Measurements from ENCODE around the gene PCDH9.

The PCDH9 gene

DNA sequence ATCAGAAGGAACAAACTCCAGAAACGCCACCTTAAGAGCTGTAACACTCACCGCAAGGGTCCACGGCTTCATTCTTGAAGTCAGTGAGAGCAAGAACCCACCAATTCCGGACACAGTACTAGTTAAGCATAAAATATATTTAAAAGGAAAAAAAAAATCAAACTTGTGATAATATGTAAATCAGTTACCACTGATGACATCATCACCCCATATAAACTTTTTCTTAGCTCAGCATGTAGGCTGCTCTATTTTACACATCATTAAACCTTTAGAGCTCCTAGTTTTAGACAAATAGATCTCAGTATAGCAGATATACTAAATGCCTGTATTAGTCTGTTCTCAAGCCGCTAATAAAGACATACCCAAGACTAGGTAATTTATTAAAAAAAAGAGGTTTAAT is 668.1 kb downstream of the PCDH9 start:
- DNase-seq = no peak

DNA sequence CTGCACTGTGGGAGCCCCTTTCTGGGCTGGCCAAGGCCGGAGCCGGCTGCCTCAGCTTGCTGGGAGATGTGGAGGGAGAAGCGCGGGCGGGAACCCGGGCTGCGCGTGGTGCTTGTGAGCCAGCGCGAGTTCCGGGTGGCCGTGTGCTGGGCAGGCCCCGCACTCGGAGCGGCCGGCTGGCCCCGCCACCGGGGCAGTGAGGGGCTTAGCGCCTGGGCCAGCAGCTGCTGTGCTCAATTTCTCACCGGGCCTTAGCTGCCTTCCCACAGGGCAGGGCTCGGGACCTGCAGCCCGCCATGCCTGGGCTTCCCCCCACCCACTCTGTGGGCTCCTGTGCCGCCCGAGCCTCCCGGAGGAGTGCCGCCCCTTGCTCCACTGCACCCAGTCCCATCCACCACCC is 669.1 kb downstream of the PCDH9 start:
- no peak for DNase-seq

DNA sequence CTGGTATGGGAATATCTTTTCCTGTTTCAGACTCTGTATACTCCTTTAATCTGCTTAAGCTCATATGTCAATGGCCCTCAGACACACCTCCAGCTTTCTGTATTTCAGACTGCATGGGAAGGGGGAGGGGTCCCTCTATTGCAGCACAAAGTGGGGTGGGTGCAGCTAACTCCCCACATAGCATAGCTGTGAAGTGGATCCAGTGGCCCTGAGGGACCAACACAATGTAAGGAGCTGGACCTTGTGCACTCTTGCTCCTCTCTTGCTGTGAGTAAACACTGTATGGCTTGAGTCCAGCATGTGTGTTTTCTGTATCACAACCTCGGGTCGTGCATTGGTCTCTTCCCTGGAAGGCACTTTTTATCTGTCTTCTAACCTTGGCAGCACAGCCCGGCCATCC is 669.9 kb downstream of the PCDH9 start:
- no peak for DNase-seq

DNA sequence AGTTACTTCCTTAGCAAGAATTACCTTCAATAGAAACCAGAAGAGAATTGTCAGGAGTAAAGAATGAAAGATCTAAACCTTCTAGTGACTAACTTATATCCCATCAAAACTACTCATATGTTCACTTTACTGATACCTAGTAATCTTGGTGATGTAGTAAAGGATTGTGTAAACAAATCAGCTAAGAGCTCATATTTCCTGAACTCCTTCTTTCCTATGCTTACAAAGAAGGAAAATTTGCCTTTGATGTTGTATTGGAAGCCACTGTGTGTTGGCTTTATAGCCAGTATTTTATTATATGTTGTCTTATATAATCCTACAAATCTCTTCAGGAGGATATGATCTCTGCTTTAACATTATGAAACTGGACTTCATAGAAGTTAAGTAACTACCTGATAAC is 671.0 kb downstream of the PCDH9 start:
- no peak for DNase-seq

DNA sequence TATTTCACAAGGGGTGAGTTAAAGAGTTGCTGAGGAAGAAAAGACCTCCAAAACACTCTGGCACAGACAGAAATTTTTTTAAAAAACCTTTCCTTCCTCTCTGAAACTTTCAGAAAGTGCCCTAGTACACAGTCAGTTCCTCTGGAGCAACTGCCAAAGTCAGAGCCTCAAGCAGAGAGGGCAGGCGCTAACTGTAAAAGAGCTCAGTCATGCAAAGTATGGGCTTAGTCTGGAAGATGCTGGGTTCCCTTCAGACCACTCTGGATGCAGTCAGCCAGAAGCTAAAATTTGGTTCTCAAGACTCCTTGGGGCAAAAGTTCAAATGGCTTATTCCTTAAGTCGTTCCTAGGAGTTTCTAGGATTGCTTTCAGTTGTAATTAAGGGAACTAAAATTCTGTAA is 671.6 kb downstream of the PCDH9 start:
- DNase-seq = peak; percentile 23 to 56 (median 34)

DNA sequence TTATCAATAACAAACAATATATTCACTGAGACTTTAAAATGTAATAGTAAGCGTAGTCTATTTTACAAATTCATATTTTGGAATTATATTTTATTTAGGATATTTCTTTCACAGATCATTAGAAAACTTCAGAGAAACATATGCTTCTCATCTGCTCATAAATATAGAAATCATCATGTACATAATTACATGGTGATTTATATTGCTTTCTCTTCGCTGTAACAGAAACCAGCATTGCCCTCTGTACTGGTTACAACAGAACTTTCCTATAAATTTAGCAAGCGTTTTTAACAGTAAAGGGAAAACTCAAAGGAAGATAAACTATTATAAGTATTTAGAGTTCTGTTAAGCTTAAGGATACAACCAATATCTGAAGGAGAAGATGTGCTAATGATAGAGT is 672.8 kb downstream of the PCDH9 start:
- no peak for DNase-seq

DNA sequence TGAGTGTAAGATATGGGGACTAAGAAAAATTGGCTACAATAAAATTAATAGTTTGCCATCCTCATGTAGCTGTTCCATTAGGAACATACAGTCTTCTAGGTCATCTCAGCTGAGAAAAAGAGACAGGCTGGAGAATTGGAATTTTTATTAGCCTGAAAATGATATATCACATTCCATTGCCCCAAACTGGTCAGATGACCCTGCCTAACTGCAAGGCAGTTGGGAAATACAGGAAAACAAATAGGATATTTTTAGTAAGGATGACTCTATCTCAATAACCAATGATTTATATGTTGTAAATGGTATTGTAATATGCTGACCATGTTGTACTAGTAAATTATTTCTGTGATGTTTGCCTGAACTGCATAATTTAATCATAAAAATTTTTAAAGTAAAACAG is 673.8 kb downstream of the PCDH9 start:
- peak in 1 of 4 experiments; percentile 2 for DNase-seq

DNA sequence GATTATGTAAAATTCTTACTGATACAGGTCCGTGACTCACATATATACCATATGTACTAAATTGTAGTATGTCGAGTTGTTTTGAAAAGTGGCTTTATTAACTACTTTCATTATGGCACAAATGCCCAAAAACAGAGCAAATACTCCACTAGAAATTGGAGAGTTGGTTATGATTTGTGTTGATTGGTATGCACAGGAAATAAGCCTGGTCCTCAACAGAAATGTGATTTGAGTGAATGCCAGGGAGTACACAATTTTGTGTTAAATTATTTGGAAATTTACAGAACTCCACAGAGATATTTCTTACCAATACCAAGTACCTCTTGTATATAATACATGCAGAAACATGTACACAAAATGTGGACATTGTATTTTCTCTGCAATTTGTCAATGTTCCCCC is 676.7 kb downstream of the PCDH9 start:
- DNase-seq = no peak

DNA sequence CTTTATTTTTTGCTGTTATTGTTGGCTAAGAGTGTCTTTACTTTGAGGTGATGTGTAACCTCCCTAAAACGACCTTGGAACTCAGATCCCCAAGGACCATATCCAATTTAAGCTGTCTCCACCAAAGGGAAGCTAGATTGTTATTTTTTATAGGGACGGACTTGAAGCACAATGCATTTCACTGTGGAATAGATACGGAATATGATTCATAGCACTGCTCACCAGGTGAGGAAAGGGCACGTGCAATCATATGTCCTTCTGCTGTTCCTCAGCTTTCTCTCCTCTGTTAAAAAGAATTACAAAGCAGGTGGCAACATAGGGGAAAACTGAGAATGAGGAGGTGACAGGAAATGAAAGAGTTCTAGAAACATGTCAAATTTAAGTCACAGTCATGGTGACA is 679.0 kb downstream of the PCDH9 start:
- DNase-seq = no peak

DNA sequence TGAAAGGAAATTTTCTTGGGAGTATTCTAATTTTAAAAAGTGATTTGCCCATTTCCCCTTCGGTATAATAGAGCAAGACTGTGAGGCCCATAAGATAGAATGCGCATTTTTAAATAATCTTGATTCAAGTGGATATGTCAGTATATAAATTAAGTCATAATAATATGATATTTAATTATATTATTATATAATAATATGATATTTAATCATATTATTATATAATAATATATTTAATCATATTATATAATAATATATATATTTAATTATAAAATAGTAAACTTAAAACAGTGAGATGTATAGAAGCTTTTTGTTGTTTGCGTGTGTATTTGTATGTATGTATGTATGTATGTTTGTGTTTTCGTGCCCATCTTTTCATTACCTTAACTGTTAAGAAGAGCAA is 682.5 kb downstream of the PCDH9 start:
- DNase-seq = no peak

DNA sequence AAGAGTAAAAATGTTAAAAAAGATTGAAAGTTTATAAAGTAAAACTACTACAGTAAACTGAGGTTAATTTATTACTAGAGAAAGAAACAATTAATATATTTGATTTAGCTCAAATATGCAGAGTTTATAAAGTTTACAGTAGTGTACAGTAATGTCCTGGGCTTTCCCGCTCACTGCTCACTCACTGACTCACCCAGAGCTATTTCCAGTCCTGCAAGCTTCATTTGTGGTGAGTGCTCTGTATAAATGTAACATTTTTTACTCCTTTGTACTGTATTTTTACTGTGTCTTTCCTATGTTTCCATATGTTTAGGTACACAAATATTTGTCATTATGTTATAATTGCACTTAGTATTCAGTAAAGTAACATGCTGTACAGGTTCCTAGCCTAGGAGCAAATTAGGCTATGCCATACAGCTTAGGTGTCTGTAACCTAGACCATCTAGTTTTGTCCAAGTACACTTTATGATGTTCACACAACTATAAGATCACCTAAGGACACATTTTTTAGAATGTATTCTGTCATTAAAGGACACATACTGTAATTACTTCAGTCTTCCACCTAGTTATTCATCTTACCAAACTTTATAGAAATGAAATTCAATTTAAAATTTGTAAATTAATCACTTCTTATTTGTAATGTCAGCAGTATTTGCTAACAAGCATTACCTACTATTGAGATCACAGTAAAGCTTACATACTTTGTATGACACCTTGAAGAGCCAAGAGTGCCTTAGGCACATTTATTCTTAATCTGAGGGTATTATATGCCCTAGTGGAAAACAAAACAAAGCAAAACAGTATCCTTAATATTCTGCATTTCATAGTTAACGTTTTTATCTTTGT is 683.4 kb downstream of the PCDH9 start:
- no peak for DNase-seq

DNA sequence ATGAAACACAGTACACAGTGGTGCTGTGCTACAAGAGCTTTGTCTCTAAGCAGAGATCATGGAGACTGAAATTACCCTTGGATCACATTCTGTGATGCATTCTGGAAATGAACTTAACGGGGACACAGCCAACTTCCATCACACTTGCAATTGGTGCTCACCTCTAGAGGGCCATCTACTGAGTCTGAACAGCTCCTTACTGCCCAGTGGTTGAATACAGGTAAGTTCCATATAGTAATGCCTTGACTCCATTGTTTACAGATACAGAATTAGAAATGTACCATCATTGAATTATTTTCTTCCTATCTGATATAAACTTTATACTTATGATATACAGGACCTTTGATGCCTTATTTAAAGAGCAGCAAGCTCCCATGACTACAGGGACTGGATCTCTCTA is 686.4 kb downstream of the PCDH9 start:
- DNase-seq = no peak

DNA sequence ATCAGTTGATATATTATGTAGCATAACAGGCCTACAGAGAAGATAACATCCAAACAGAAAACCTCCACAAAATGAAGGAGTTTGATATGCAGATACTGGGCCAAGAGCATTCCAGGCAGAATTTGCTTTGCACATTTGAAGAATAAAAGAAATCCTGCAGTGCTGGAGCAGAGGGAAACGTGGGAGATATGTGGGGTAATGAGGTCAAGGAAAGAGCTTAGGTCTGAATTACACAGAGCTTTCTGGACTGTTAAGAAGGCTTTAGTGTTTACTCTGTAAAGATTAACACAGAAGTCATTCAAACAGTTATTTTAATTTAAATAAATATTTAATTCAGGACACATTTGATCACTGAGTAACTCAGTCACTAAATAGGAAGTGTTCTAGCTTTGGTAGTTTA is 692.7 kb downstream of the PCDH9 start:
- no peak for DNase-seq

DNA sequence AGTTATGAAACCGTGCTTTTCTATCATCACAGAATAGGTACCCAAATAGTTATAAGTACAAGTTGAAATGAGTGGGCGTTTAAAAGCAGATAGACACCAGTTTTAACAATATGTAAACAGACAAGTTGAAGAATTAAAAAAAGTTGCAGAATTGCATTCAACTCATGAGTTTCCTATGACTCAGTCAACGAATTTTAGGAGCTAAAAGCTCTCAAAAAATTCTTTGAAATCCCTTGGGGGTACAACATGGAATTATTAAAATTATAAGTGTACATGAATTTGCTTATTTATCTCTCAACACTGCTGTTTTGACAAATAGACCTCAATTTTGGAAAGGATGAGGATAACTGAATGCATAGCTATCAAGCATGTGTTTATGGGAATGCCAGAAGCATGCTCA is 693.4 kb downstream of the PCDH9 start:
- DNase-seq = no peak

DNA sequence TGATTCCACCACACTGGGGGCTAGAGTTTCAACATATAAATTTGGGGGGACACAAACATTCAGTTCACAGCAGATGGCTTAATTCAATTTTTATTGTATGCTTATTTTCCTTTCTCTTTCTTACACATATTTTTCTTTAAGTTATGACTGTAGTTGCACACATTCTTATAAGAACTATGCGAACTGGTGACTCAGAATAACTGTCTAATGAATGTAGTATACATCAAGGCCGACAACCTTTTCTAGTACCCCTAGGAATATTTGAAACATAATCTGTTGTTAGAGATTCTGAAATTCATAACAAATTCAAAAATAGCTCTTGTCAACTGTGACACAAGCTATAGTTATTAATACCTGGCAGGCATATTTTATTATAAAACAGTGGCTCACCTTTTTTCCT is 695.6 kb downstream of the PCDH9 start:
- no peak for DNase-seq

DNA sequence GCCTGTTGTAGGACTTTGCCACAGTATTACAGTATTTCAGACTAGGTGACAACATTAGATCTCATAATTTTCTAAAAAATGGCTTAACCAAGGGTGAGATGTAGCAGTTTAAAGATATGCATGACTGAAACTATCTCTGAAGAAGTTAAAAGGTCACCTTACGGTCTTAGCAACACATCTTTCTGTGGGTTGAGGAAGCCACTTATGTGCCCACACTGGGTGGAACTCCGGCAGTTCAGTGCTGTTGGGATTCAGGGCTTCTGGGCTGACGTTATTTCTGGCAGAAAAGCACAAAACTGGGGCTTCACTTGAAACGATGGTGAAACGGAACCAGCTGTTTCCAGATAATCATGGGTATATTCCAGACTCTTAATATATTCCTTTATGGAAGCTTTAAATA is 697.3 kb downstream of the PCDH9 start:
- no peak for DNase-seq

DNA sequence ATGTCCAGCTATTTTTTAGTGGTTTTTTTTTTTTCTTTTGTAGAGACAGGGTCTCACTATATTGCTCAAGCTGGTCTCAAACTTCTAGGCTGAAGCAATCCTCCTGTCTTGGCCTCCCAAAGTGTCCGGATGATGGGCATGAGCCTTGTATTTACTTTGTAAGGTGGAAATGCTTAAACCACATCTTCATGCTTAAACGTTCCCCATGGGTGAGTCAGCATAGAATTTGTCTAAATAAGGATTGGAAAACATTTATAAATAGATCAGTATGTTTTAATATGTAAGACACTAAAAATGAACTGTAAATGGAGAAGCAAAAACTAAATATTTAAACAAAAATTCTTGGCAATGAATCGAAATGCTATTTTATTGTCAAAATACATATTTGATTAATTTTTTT is 698.0 kb downstream of the PCDH9 start:
- DNase-seq = no peak

DNA sequence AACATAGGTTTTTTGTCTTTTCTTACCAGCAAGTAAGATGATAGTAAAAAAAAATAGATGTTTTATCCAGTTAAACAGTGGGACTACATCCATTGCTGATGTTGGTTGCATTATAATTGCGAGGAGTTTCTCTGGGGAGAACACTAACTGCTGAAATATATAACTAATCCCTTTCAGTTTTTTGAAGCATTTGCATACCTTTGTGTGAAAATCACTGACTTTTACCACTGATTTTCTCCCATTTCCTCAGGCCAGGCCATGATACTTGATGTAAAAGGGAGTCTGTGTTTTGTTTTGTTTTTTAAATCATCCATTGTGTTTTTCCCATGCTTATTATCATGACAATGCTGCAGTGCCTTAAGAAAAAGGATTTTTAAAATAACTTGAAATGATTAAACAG is 699.5 kb downstream of the PCDH9 start:
- DNase-seq = no peak

DNA sequence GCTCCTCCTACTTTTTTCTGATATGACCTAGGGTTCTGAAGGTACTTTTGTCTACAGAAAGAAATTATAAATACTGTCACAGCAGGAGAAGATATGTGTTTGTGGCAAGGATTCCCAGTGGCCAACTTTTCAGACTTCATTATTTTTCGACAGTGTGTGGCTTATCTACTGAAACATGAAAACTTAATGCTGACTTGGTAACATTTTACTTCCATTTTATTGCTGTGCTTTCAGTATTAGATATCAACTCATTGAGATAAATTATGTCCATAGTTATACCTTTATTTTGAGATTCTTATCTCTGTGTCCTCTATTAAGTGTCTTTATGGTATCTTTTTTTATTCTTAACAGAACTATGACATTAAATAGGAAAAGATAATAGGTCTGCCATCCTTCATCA is 700.0 kb downstream of the PCDH9 start:
- no peak for DNase-seq

DNA sequence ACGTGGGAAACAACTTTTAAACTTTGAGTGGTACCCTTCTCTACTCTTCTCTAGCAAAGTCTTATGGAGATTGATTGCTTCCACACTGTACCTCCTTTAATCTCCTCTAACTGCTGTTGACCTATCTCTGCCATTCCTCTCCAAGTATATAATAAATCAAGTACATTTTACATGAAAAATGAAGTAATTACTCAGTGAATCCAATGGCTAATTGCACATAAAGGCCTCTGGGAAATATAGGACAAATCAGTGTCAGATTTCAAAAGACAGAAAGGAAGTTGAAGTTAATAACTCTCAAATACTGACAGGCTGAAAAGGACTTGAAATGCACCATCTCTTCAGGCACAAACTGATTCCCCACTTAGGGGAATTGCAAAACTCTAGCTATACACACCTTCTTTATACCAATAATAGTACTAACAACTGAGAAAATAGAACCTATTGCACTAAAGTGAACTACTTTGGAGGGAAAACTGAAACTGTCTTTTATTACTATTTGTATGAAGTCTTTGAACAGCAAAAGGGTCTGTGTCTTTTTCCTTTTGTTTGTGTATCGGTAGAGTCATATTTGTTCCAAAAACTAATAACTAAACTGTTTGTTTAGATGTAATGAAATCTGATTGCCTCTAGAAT is 701.1 kb downstream of the PCDH9 start:
- DNase-seq = no peak

DNA sequence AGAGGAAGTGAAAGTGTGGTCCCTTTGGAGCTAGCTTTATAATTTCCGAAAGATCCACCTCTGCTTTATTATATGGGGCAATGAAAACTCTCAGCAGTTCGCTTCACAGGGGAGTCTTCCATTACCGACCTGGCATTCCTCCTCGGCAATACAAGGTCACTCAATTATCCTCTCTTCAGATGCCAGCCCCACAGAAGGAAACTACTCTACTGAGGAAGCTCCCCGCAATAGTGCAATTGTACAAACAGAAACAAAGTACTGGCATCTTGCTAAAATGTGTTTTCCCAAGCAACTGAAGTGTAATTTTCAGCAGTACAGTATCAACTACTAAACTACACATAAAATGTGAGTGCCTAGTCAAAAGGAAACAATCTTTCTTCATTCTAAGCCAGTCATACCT is 702.0 kb downstream of the PCDH9 start:
- peak in 2 of 4 experiments; percentile 1 to 14 for DNase-seq

DNA sequence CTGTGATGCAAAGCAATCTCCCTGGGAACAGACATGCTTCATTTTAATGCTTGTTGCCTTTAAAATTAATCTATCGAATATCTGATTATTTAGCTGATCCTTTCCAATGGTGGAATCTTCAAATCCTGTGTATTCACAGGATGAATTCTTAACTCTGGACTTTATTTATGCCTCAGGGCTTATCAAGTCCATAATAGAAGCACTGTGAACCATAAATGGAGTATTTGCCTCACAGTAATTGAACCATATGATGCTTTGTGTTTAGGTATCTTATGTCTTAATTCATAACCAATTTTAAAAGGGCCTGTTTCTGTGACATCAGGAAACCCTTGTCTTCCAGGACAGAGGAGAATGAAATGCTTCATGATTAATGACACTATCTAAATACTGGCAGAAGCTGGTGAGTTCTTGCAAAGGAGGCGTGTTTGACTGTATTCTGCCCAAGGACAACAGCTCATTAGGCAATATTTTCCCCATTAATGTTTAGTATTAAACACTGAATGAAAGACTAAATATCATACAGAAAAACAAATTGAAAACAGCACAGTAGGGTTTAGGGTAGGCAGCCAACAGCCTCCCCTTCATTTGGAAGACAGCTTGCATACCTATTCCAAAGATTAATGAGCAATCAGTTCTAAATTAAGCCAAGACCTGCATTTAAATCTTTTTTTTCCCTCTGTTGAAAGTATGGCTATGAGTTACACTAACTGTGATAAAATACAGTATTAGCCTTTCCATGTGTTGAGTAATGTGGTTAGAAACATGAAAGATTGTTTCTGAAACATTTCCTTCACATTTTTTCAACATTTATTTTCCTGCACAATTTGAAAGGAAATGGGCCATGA is 709.4 kb downstream of the PCDH9 start:
- DNase-seq = no peak

DNA sequence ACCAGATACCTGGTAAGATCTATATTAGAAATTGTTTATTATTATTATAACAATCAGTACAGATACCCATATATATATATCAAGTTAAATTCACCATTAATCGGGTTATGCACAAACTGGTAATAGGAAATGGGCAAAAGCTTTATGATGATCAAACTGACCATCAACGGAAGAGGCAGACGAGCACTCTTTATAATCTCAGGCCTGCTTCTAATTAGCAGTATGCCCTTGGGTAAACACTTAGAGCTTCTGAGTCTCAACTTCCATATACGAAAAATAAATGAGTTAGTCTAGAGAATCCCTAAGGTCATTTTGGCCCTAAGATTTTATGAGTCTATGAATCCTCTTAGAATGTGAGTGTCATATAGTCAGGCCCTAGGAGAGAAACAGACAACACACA is 710.9 kb downstream of the PCDH9 start:
- no peak for DNase-seq

DNA sequence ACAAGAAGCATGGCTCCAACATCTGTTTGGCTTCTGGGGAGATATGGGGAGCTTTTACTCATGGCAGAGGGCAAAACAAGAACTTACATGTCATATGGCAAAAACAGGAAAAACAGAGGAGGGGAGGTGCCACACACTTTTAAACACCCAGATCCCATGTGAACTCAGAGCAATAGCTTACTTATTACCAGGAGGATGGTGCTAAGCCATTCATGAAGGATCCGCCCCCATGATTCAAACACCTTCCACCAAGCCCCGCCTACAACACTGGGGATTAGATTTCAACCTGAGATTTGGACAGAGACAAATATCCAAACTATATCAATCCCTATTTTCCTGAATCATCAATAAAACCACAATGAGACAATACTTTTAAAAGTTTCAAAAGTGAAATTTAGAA is 712.1 kb downstream of the PCDH9 start:
- DNase-seq = no peak
